ENCODE measurements around the gene CARNS1. TPM values are rescaled to one million over a fixed set of nuclear protein-coding genes. Genes with fewer than 3 reads are reported as not detected.

The CARNS1 gene
- total and polyA plus RNA-seq, 9 of the 15 experiments (the other 6 are each of a cell fraction or from before 2014, with no cell fraction given) = 0.01 to 0.18 (median 0.06) TPM; not detected in 3

DNA sequence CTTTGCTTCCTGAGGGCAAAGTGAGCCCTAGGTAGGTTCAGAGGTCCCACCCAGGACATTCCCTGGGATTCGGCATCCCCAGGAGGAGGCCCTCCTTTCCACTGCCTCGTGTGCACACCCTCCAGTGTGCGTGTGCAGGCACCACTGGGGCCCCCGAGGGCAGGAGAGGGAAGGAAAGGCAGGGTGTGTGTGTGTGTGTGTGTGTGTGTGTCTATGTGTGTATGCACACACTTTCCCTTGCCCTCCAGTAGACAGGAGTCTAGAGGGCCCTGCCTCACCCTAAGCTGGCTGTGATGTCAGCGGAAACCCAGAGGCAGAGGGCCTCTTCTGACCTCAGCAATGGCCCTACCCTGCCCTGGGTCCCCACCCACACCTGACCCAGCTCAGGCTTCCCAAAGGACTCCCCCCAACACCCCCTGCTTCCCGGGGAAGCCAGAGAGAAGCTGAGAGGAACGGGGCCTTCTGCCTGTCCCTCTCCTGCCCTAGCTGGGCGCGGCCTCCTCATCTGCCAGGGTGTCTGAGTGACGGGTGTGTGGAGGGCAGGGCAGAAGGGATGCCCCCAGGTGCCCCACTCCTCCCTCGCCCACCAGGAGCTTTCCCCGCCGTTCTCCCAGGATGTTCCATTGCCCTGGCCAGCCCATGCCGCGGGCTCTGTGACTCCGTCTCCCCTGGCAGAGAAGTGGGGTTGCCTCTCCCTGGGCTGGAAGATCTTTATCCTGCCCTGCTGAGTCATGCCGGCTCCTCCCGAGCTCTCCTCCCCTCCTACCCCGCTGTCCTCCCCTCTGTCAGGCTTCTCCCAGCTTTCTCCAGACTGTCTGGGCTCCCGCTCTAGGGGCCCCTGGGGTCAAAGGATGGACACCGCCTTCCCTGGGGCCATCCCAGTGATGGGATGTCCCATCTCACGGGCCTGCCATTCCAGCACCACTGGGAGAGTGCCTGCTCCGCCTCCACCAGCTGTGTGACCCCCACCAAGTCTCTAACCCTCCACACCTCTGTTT is 36.1 kb upstream of the CARNS1 start (continued):
- TF ChIP-seq, protein P1, sequence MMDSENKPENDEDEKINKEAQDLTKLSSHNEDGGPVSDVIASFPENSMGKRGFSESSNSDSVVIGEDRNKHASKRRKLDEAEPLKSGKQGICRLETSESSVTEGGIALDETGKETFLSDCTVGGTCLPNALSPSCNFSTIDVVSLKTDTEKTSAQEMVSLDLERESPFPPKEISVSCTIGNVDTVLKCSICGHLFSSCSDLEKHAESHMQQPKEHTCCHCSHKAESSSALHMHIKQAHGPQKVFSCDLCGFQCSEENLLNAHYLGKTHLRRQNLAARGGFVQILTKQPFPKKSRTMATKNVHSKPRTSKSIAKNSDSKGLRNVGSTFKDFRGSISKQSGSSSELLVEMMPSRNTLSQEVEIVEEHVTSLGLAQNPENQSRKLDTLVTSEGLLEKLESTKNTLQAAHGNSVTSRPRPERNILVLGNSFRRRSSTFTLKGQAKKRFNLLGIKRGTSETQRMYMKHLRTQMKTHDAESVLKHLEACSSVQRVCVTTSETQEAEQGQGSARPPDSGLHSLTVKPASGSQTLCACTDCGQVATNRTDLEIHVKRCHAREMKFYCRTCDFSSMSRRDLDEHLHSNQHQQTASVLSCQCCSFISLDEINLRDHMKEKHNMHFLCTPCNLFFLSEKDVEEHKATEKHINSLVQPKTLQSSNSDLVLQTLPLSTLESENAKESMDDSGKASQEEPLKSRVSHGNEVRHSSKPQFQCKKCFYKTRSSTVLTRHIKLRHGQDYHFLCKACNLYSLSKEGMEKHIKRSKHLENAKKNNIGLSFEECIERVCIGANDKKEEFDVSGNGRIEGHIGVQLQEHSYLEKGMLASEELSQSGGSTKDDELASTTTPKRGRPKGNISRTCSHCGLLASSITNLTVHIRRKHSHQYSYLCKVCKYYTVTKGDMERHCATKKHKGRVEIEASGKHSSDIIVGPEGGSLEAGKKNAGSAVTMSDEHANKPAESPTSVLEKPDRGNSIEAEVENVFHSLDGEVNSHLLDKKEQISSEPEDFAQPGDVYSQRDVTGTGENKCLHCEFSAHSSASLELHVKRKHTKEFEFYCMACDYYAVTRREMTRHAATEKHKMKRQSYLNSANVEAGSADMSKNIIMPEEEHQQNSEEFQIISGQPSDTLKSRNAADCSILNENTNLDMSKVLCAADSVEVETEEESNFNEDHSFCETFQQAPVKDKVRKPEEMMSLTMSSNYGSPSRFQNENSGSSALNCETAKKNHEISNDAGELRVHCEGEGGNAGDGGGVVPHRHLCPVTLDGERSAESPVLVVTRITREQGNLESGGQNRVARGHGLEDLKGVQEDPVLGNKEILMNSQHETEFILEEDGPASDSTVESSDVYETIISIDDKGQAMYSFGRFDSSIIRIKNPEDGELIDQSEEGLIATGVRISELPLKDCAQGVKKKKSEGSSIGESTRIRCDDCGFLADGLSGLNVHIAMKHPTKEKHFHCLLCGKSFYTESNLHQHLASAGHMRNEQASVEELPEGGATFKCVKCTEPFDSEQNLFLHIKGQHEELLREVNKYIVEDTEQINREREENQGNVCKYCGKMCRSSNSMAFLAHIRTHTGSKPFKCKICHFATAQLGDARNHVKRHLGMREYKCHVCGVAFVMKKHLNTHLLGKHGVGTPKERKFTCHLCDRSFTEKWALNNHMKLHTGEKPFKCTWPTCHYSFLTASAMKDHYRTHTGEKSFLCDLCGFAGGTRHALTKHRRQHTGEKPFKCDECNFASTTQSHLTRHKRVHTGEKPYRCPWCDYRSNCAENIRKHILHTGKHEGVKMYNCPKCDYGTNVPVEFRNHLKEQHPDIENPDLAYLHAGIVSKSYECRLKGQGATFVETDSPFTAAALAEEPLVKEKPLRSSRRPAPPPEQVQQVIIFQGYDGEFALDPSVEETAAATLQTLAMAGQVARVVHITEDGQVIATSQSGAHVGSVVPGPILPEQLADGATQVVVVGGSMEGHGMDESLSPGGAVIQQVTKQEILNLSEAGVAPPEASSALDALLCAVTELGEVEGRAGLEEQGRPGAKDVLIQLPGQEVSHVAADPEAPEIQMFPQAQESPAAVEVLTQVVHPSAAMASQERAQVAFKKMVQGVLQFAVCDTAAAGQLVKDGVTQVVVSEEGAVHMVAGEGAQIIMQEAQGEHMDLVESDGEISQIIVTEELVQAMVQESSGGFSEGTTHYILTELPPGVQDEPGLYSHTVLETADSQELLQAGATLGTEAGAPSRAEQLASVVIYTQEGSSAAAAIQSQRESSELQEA (IDR thresholded peaks at IDR 0.05; ENCODE audit: low read depth) = no peak
- TF ChIP-seq FOS (IDR thresholded peaks at IDR 0.05; ENCODE audit: extremely low read depth, insufficient read length) (peak; percentile 41), FOXM1 (IDR thresholded peaks at IDR 0.05; ENCODE audit: low read depth) (no peak), FOXM1 (CRISPR knock-in tag; IDR thresholded peaks at IDR 0.05; ENCODE audit: low read depth) (no peak), CHD1 (IDR thresholded peaks at IDR 0.05; ENCODE audit: low read length) (no peak), ASH1L (IDR thresholded peaks at IDR 0.05; ENCODE audit: borderline replicate concordance, low read depth, partially characterized antibody) (no peak), SMAD3 (CRISPR knock-in tag; conservative IDR thresholded peaks at IDR 0.05) (peak; percentile 68; the same call in 1 of the 2 replicates), ARID1B (IDR thresholded peaks at IDR 0.05) (peak; percentile 83), MAFG (tag; conservative IDR thresholded peaks at IDR 0.05) (peak; percentile 93), NONO (IDR thresholded peaks at IDR 0.05; ENCODE audit: low read depth in 2 of 2, low read length in 1 of 2) (no peak), TCF7 (IDR thresholded peaks at IDR 0.05; ENCODE audit: borderline replicate concordance) (no peak), KAT8 (IDR thresholded peaks at IDR 0.05; ENCODE audit: low read depth) (no peak), ARHGAP35 (IDR thresholded peaks at IDR 0.05; ENCODE audit: partially characterized antibody) (no peak), HIVEP1 (CRISPR knock-in tag; IDR thresholded peaks at IDR 0.05) (0 out of 2 replicates have a peak, but pooled peaks have one; percentile 25), BCL6 (CRISPR knock-in tag; IDR thresholded peaks at IDR 0.05) (no peak), HLTF (IDR thresholded peaks at IDR 0.05) (no peak), RAD21 (CRISPR knock-in tag; conservative IDR thresholded peaks at IDR 0.05 in 1 of 2, IDR thresholded peaks at IDR 0.05 in 1 of 2) (0 out of 4 replicates have a peak, but pooled peaks of 1 of the 2 experiments have one; percentile 18), JUN (IDR thresholded peaks at IDR 0.05; ENCODE audit: borderline replicate concordance, low read depth, low read length) (peak; percentile 69), JUN (CRISPR knock-in tag; IDR thresholded peaks at IDR 0.05; ENCODE audit: borderline replicate concordance) (no peak), TAL1 (IDR thresholded peaks at IDR 0.05) (no peak), KDM5B (IDR thresholded peaks at IDR 0.05; ENCODE audit: insufficient replicate concordance, low read depth, low read length) (no peak)

All from K562 (cell line).